WTC11 (cell line): ENCODE measurements around the gene KLC1. TPM values are rescaled to one million over a fixed set of nuclear protein-coding genes. Genes with fewer than 3 reads are reported as not detected.

ENCODE experiments used
- ATAC-seq: fragments of 200-7000 bp; cut with Tn5 transposase; 2 replicates; pipeline ENCODE4 v1.10.0; 2021; ENCODE audit warnings: mild to moderate bottlenecking, moderate library complexity
- Bru-seq: library from RNA; stranded (reverse); fragments of 400-500 nt; gene quantifications from one replicate; lab custom pipeline; 2021; lab: Mats Ljungman, UMichigan
- CTCF ChIA-PET: fragments of 300-600 bp; sonication (Branson Sonifier 250); formaldehyde crosslinking; loops from one replicate; lab custom pipeline; 2021; ENCODE audit warnings: antibody characterized with exemption; lab: Charles Lee
- POLR2A ChIA-PET: fragments of 350-600 bp; sonication (Branson Sonifier 250); formaldehyde crosslinking; loops from one replicate; lab custom pipeline; 2021; ENCODE audit warnings: antibody characterized with exemption; lab: Charles Lee
- DNase-seq: peaks from one replicate; pipeline ENCODE4 v3.0.0; 2021; ENCODE audit warnings: low spot score
- H3K27ac Mint-ChIP-seq: 2 replicates; pipeline ENCODE4 v1.8.0; 2021; ENCODE audit warnings: mixed read lengths
- H3K27me3 Mint-ChIP-seq: 2 replicates; pipeline ENCODE4 v1.8.0; 2021; ENCODE audit warnings: low read depth, mild to moderate bottlenecking, moderate library complexity, mixed read lengths
- H3K36me3 Mint-ChIP-seq: 2 replicates; pipeline ENCODE4 v1.8.0; 2021; ENCODE audit warnings: mixed read lengths
- H3K4me1 Mint-ChIP-seq: 2 replicates; pipeline ENCODE4 v1.8.0; 2022; ENCODE audit warnings: mixed read lengths
- H3K4me3 Mint-ChIP-seq: 2 replicates; pipeline ENCODE4 v1.8.0; 2021; ENCODE audit warnings: mild to moderate bottlenecking, moderate library complexity, mixed read lengths
- H3K9me3 Mint-ChIP-seq: 2 replicates; pipeline ENCODE4 v1.8.0; 2021; ENCODE audit warnings: mixed read lengths
- ATF2 ChIP-seq: sonication (generic); formaldehyde crosslinking; IDR thresholded peaks from 2 replicates; pipeline ENCODE4 v1.8.1; 2022; ENCODE audit warnings: low read depth, missing genetic modification reagents, borderline replicate concordance
- CREB1 ChIP-seq: sonication (generic); formaldehyde crosslinking; IDR thresholded peaks from 2 replicates; pipeline ENCODE4 v1.8.0; 2023; ENCODE audit warnings: mild to moderate bottlenecking, missing genetic modification reagents
- E2F5 ChIP-seq: sonication (generic); formaldehyde crosslinking; IDR thresholded peaks from 2 replicates; pipeline ENCODE4 v1.8.1; 2022; ENCODE audit warnings: mild to moderate bottlenecking, moderate library complexity, missing genetic modification reagents
- EMX1 ChIP-seq: fragments of 250-450 bp; sonication (Bioruptor Pico); IDR thresholded peaks from 2 replicates; pipeline ENCODE4 v1.8.0; 2021; ENCODE audit warnings: mild to moderate bottlenecking
- ESRRA ChIP-seq: sonication (generic); formaldehyde crosslinking; IDR thresholded peaks from 2 replicates; pipeline ENCODE4 v1.8.1; 2022; ENCODE audit warnings: mild to moderate bottlenecking, missing genetic modification reagents, borderline replicate concordance
- ETV6 ChIP-seq: sonication (generic); formaldehyde crosslinking; IDR thresholded peaks from 2 replicates; pipeline ENCODE4 v1.8.1; 2022; ENCODE audit warnings: mild to moderate bottlenecking, missing genetic modification reagents
- HMGXB4 ChIP-seq: sonication (generic); formaldehyde crosslinking; IDR thresholded peaks from 2 replicates; pipeline ENCODE4 v1.8.1; 2023; ENCODE audit warnings: mild to moderate bottlenecking, moderate library complexity, missing genetic modification reagents
- KAT7 ChIP-seq: sonication (generic); formaldehyde crosslinking; IDR thresholded peaks from 2 replicates; pipeline ENCODE4 v1.8.1; 2023; ENCODE audit warnings: missing genetic modification reagents, mild to moderate bottlenecking, borderline replicate concordance
- PRDM15 ChIP-seq: sonication (generic); formaldehyde crosslinking; IDR thresholded peaks from 2 replicates; pipeline ENCODE4 v1.8.0; 2022; ENCODE audit warnings: missing genetic modification reagents
- RELA ChIP-seq: sonication (generic); formaldehyde crosslinking; IDR thresholded peaks from 2 replicates; pipeline ENCODE4 v1.8.1; 2022; ENCODE audit warnings: missing genetic modification reagents, mild to moderate bottlenecking, borderline replicate concordance
- SP1 ChIP-seq: sonication (generic); formaldehyde crosslinking; conservative IDR thresholded peaks from 2 replicates; pipeline ENCODE4 v1.8.1; 2022; ENCODE audit warnings: missing genetic modification reagents
- TP53 ChIP-seq: sonication (generic); formaldehyde crosslinking; IDR thresholded peaks from 2 replicates; pipeline ENCODE4 v1.8.1; 2023; ENCODE audit warnings: mild to moderate bottlenecking, missing genetic modification reagents
- USF2 ChIP-seq: sonication (generic); formaldehyde crosslinking; IDR thresholded peaks from 2 replicates; pipeline ENCODE4 v1.8.1; 2023; ENCODE audit warnings: mild to moderate bottlenecking, missing genetic modification reagents, moderate library complexity
- ZBTB21 ChIP-seq: sonication (generic); formaldehyde crosslinking; IDR thresholded peaks from 2 replicates; pipeline ENCODE4 v1.8.1; 2023; ENCODE audit warnings: mild to moderate bottlenecking, missing genetic modification reagents, borderline replicate concordance
- ZNF232 ChIP-seq: sonication (generic); formaldehyde crosslinking; IDR thresholded peaks from 2 replicates; pipeline ENCODE4 v1.8.0; 2022; ENCODE audit warnings: mild to moderate bottlenecking, missing genetic modification reagents
- ZNF425 ChIP-seq: fragments of 250-450 bp; sonication (Bioruptor Pico); conservative IDR thresholded peaks from 2 replicates; pipeline ENCODE4 v1.9.0; 2021; ENCODE audit warnings: mild to moderate bottlenecking
- ZNF532 ChIP-seq: fragments of 250-450 bp; sonication (Bioruptor Pico); IDR thresholded peaks from 2 replicates; pipeline ENCODE4 v1.9.0; 2021; ENCODE audit warnings: mild to moderate bottlenecking, borderline replicate concordance
- long read RNA-seq, 3 experiments: library from RNA in 1 of 3; library from capped mRNA in 1 of 3; library from polyadenylated mRNA in 1 of 3; unstranded in 2 of 3; stranded (forward) in 1 of 3; transcript quantifications; one replicate each; pipeline ENCODE4 v2.0.0, GENCODE V29; 2021
- total RNA-seq: library from RNA; stranded (reverse); gene quantifications from 3 replicates; pipeline ENCODE4 v1.2.3, GENCODE V29; 2021

Gene KLC1
- total RNA-seq (134 to 171 TPM (median 147 TPM) in 3 replicates), Bru-seq, nascent RNA (percentile 81 among the genes with signal in this experiment)
- long read RNA-seq, experiment 1, full-length matches to known transcripts = 168 of 308 reads
- long read RNA-seq, experiment 1, partial matches to known transcripts = 28 of 308 reads
- long read RNA-seq, experiment 1, other reads (novel, unspliced or antisense) = 112 of 308 reads
- long read RNA-seq, experiment 2, transcript KLC1-221 (2 exons, 1,150 nt) = minor isoform, 7 of 75 reads
- long read RNA-seq, experiment 2, transcript KLC1-224 (15 exons, 2,265 nt) = major isoform, 8 of 75 reads
- long read RNA-seq, experiment 2, partial matches to known transcripts = 14 of 75 reads
- long read RNA-seq, experiment 2, other reads (novel, unspliced or antisense) = 36 of 75 reads
- long read RNA-seq, experiment 3, partial matches to known transcripts = 0 of 1 reads
- long read RNA-seq, experiment 3, other reads (novel, unspliced or antisense) = 1 of 1 reads

GRCh38 chr14:103628684-103629502, at the start of gene KLC1:
TSS of gene KLC1 (plus strand) at chr14:103629211. CDS start at chr14:103654565, 25,354 bp downstream.
- ATAC-seq = peak; percentile 49
- peak; percentile 82; the same call in 1 of the 2 replicates for TF ChIP-seq ESRRA
- TF ChIP-seq KAT7 (CRISPR knock-in tag) = 0 out of 2 replicates have a peak, but pooled peaks have one; percentile 33
- no peak for TF ChIP-seq ZNF425 (CRISPR knock-in tag)
- no peak for TF ChIP-seq EMX1 (CRISPR knock-in tag)
- TF ChIP-seq ZNF532 (CRISPR knock-in tag) = peak; percentile 93; the same call in 1 of the 2 replicates
- peak; percentile 77 for TF ChIP-seq SP1
- peak; percentile 66; the same call in 1 of the 2 replicates for TF ChIP-seq ATF2 (CRISPR knock-in tag)
- 0 out of 2 replicates have a peak, but pooled peaks have one; percentile 48 for TF ChIP-seq RELA (CRISPR knock-in tag)
- TF ChIP-seq ETV6 = no peak; the same call in 1 of the 2 replicates
- 0 out of 2 replicates have a peak, but pooled peaks have one; percentile 19 for TF ChIP-seq CREB1 (CRISPR knock-in tag)
- peak; percentile 44; the same call in 1 of the 2 replicates for TF ChIP-seq USF2
- TF ChIP-seq HMGXB4 (CRISPR knock-in tag) = peak; percentile 39
- peak; percentile 61 for TF ChIP-seq E2F5 (CRISPR knock-in tag)
- peak; percentile 95 for TF ChIP-seq ZBTB21 (CRISPR knock-in tag)
- no peak for TF ChIP-seq PRDM15
- peak; percentile 52; the same call in 1 of the 2 replicates for TF ChIP-seq TP53 (CRISPR knock-in tag)
- peak; percentile 33; the same call in 1 of the 2 replicates for TF ChIP-seq ZNF232 (CRISPR knock-in tag)

More at GRCh38 chr14:103628684-103629502, at the start of gene KLC1:
- CTCF ChIA-PET = interaction anchor here (1.2 to 1.5 kb wide), 2 partner anchors 10 to 67 kb away, joined by 3 to 4 read pairs; no protein-coding TSS in a partner anchor
- Mint-ChIP-seq H3K36me3 (no peaks in the 10 kb centered on the region), H3K4me1 (peaks cover 25% of the 10 kb centered on the region), H3K27me3 (no peaks in the 10 kb centered on the region), H3K4me3 (peak within 1 kb of the TSS; percentile 91), H3K9me3 (no peaks in the 10 kb centered on the region), H3K27ac (peak within 1 kb of the TSS; percentile 86; the same call in 1 of the 2 replicates)
- POLR2A ChIA-PET = interaction anchor here (1.0 kb wide), 1 partner anchor 68 kb away, joined by 3 read pairs; no protein-coding TSS in a partner anchor
- DNase-seq = peak; percentile 77
